K562 (cell line): ENCODE measurements around the gene TCAF1. TPM values are rescaled to one million over a fixed set of nuclear protein-coding genes. Genes with fewer than 3 reads are reported as not detected.
A peak's percentile ranks its signal among the peaks of the same experiment; 100 is the strongest.

ENCODE experiments used
- ARHGAP35 ChIP-seq: fragments of 450-650 bp; IDR thresholded peaks from 2 replicates; pipeline ENCODE4 v1.6.1; 2018; ENCODE audit not compliant: partially characterized antibody
- CBX3 ChIP-seq, 2 experiments: IDR thresholded peaks; 1 replicate in 1 of 2; 2 replicates in 1 of 2; pipeline ENCODE4 v1.6.1; 2012; ENCODE audit warnings: inconsistent platforms in 2 of 2, low read length in 2 of 2, borderline replicate concordance in 1 of 2, control low read depth in 1 of 2
- CC2D1A ChIP-seq: fragments of 450-650 bp; IDR thresholded peaks from 2 replicates; pipeline ENCODE4 v1.6.1; 2017; ENCODE audit warnings: mild to moderate bottlenecking
- DPF2 ChIP-seq: fragments of 450-650 bp; IDR thresholded peaks from 2 replicates; pipeline ENCODE4 v1.6.1; 2016
- FOXJ2 ChIP-seq: fragments of 200-800 bp; sonication (Bioruptor generic); IDR thresholded peaks from 2 replicates; pipeline ENCODE4 v1.6.1; 2016; ENCODE audit warnings: missing genetic modification characterization, missing compliant biosample characterization
- RBM14 ChIP-seq: fragments of 200-400 bp; formaldehyde crosslinking; IDR thresholded peaks from 2 replicates; pipeline ENCODE4 v1.6.1; 2018; ENCODE audit warnings: low read depth, mild to moderate bottlenecking, low read length, moderate library complexity, borderline replicate concordance; ENCODE audit not compliant: insufficient read depth
- RBM34 ChIP-seq: fragments of 200-400 bp; formaldehyde crosslinking; IDR thresholded peaks from 2 replicates; pipeline ENCODE4 v1.6.1; 2018; ENCODE audit warnings: low read length, borderline replicate concordance; ENCODE audit not compliant: insufficient read depth
- RCOR1 ChIP-seq, 2 experiments: IDR thresholded peaks; 2 replicates each; pipeline ENCODE4 v1.6.1; 2012; ENCODE audit warnings: low read depth in 2 of 2, low read length in 2 of 2, borderline replicate concordance in 1 of 2, improper control_type of control experiment in 1 of 2
- RUNX1 ChIP-seq: sonication (generic); IDR thresholded peaks from 2 replicates; pipeline ENCODE4 v1.6.1; 2016; ENCODE audit warnings: antibody characterized with exemption, low read depth
- STAT5B ChIP-seq: fragments of 250-450 bp; sonication (Bioruptor Pico); IDR thresholded peaks from 2 replicates; pipeline ENCODE4 v1.8.0; 2021; ENCODE audit warnings: mild to moderate bottlenecking, inconsistent platforms
- TAL1 ChIP-seq: fragments of 450-650 bp; IDR thresholded peaks from 2 replicates; pipeline ENCODE4 v1.6.1; 2016; ENCODE audit warnings: mild to moderate bottlenecking
- ZFX ChIP-seq: sonication (generic); formaldehyde crosslinking; IDR thresholded peaks from 2 replicates; pipeline ENCODE4 v1.8.0; 2022; ENCODE audit warnings: mild to moderate bottlenecking, missing genetic modification reagents, moderate library complexity
- ZNF444 ChIP-seq: fragments of 250-450 bp; sonication (Bioruptor Pico); IDR thresholded peaks from 2 replicates; pipeline ENCODE4 v1.4.0; 2020; ENCODE audit warnings: mild to moderate bottlenecking, moderate library complexity
- polyA plus RNA-seq, 8 experiments: library from polyadenylated mRNA; depleted of rRNA in 4 of 8; stranded (reverse) in 5 of 8; unstranded in 3 of 8; fragments of >200 nt; fragmentation: Nextera tagmentation in 2 of 8; fragmentation: Illumina TruSeq in 1 of 8; extraction: Ambion mirVana in 2 of 8; extraction: Trizol in 1 of 8; gene quantifications; 2 replicates each; pipeline versions ENCODE4 v1.2.1 to v1.2.3, GENCODE V29; 2011 to 2014; ENCODE audit warnings: inconsistent platforms in 1 of 8, missing spikeins in 1 of 8
- total RNA-seq, 7 experiments: library from RNA; depleted of rRNA in 6 of 7; stranded (reverse); fragments of >200 nt in 6 of 7; fragmentation: Illumina TruSeq in 2 of 7; extraction: Trizol in 2 of 7; gene quantifications; 2 replicates each; pipeline versions ENCODE4 v1.2.1 to v1.2.3, GENCODE V29; 2011 to 2021; ENCODE audit warnings: low replicate concordance in 1 of 7
- TF ChIP-seq, protein P1 (sequence below), 2 experiments: fragments of 450-650 bp; conservative IDR thresholded peaks; 2 replicates each; pipeline ENCODE4 v1.6.1; 2017; ENCODE audit warnings: mild to moderate bottlenecking in 2 of 2, moderate library complexity in 2 of 2
- TF ChIP-seq, protein P2 (sequence below): fragments of 450-650 bp; formaldehyde crosslinking; IDR thresholded peaks from 2 replicates; pipeline ENCODE4 v1.4.0; 2022; ENCODE audit warnings: mild to moderate bottlenecking, moderate library complexity
- TF ChIP-seq, protein P3 (sequence below): fragments of 450-650 bp; IDR thresholded peaks from 2 replicates; pipeline ENCODE4 v1.7.1; 2018; ENCODE audit warnings: mild to moderate bottlenecking, low read depth; ENCODE audit not compliant: partially characterized antibody
- TF ChIP-seq, protein P4 (sequence below): fragments of 450-650 bp; formaldehyde crosslinking; IDR thresholded peaks from 2 replicates; pipeline ENCODE4 v1.4.0; 2020; ENCODE audit warnings: mild to moderate bottlenecking, moderate library complexity
- TF ChIP-seq, protein P5 (sequence below), 2 experiments: fragments of 450-650 bp in 1 of 2; sonication (generic) in 1 of 2; formaldehyde crosslinking; conservative IDR thresholded peaks; 2 replicates each; pipeline versions ENCODE4 v1.4.0 to v1.8.1; 2020 to 2022; ENCODE audit warnings: mild to moderate bottlenecking in 1 of 2, missing genetic modification reagents in 1 of 2

TCAF1 gene
- total and polyA plus RNA-seq, 9 of the 15 experiments (the other 6 are each of a cell fraction or from before 2014, with no cell fraction given) = 6.2 to 52.2 (median 24.4) TPM

DNA sequence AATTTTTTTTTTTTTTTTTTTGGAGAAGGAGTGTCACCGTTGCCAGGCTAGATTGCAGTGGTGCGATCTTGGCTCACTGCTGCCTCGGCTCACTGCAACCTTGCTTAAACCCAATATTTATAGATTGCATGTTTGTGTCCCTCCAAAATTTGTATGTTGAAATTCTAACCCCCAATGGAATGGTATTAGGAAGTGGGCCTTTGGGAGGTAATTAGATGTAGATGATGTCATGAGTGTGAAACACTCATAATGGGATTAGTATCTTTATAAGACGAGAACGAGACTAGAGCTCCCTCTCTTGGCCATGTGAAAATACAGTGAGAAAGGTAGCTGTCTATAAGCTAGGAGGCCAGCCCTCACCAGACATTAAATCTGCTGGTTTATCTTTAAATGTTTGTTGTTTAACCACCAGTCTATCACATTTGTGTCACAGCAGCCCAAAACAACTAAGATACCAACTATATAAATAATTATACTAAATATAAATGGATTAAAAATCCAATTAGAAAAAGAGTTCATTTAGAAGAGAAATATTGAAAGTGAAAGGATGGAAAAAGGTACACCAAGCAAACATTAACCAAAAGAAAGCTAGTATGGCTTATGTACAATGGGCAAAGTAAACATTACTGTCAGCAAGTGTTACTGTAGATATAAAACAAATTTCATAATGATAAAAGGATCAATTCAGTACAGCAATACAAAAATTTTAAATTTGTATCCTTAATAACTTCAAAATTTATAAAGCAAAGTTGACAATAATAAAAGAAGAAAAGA is 9.3 kb downstream of the TCAF1 start (continued):
- TF ChIP-seq, protein P1, sequence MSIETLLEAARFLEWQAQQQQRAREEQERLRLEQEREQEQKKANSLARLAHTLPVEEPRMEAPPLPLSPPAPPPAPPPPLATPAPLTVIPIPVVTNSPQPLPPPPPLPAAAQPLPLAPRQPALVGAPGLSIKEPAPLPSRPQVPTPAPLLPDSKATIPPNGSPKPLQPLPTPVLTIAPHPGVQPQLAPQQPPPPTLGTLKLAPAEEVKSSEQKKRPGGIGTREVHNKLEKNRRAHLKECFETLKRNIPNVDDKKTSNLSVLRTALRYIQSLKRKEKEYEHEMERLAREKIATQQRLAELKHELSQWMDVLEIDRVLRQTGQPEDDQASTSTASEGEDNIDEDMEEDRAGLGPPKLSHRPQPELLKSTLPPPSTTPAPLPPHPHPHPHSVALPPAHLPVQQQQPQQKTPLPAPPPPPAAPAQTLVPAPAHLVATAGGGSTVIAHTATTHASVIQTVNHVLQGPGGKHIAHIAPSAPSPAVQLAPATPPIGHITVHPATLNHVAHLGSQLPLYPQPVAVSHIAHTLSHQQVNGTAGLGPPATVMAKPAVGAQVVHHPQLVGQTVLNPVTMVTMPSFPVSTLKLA (conservative IDR thresholded peaks at IDR 0.05) = 0 out of 4 replicates have a peak, but pooled peaks of 1 of the 2 experiments have one; percentile 7
- TF ChIP-seq RUNX1 (no peak), ARHGAP35 (no peak), CBX3 (IDR thresholded peaks at IDR 0.05; ENCODE audit: borderline replicate concordance in 1 of 2, low read length in 2 of 2) (peak in 1 of 2 experiments; percentile 51; a peak in 1 of 3 replicates), RCOR1 (IDR thresholded peaks at IDR 0.05; ENCODE audit: borderline replicate concordance in 1 of 2, low read depth in 2 of 2, low read length in 2 of 2) (peak in 1 of 2 experiments; percentile 23; a peak in 1 of 4 replicates), STAT5B (no peak), RBM14 (no peak), RBM34 (no peak), ZFX (no peak; the same call in 1 of the 2 replicates), FOXJ2 (tag) (no peak), CC2D1A (peak; percentile 64; the same call in 1 of the 2 replicates), TAL1 (no peak; the same call in 1 of the 2 replicates), ZNF444 (CRISPR knock-in tag) (no peak), DPF2 (peak; percentile 70)
- TF ChIP-seq, protein P2, sequence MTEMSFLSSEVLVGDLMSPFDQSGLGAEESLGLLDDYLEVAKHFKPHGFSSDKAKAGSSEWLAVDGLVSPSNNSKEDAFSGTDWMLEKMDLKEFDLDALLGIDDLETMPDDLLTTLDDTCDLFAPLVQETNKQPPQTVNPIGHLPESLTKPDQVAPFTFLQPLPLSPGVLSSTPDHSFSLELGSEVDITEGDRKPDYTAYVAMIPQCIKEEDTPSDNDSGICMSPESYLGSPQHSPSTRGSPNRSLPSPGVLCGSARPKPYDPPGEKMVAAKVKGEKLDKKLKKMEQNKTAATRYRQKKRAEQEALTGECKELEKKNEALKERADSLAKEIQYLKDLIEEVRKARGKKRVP (CRISPR knock-in tag) = no peak
- TF ChIP-seq, protein P3, sequence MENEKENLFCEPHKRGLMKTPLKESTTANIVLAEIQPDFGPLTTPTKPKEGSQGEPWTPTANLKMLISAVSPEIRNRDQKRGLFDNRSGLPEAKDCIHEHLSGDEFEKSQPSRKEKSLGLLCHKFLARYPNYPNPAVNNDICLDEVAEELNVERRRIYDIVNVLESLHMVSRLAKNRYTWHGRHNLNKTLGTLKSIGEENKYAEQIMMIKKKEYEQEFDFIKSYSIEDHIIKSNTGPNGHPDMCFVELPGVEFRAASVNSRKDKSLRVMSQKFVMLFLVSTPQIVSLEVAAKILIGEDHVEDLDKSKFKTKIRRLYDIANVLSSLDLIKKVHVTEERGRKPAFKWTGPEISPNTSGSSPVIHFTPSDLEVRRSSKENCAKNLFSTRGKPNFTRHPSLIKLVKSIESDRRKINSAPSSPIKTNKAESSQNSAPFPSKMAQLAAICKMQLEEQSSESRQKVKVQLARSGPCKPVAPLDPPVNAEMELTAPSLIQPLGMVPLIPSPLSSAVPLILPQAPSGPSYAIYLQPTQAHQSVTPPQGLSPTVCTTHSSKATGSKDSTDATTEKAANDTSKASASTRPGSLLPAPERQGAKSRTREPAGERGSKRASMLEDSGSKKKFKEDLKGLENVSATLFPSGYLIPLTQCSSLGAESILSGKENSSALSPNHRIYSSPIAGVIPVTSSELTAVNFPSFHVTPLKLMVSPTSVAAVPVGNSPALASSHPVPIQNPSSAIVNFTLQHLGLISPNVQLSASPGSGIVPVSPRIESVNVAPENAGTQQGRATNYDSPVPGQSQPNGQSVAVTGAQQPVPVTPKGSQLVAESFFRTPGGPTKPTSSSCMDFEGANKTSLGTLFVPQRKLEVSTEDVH = peak; percentile 25
- TF ChIP-seq, protein P4, sequence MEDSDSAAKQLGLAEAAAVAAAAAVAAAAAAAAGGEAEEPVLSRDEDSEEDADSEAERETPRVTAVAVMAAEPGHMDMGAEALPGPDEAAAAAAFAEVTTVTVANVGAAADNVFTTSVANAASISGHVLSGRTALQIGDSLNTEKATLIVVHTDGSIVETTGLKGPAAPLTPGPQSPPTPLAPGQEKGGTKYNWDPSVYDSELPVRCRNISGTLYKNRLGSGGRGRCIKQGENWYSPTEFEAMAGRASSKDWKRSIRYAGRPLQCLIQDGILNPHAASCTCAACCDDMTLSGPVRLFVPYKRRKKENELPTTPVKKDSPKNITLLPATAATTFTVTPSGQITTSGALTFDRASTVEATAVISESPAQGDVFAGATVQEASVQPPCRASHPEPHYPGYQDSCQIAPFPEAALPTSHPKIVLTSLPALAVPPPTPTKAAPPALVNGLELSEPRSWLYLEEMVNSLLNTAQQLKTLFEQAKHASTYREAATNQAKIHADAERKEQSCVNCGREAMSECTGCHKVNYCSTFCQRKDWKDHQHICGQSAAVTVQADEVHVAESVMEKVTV = peak; percentile 58
- TF ChIP-seq, protein P5, sequence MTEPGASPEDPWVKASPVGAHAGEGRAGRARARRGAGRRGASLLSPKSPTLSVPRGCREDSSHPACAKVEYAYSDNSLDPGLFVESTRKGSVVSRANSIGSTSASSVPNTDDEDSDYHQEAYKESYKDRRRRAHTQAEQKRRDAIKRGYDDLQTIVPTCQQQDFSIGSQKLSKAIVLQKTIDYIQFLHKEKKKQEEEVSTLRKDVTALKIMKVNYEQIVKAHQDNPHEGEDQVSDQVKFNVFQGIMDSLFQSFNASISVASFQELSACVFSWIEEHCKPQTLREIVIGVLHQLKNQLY (CRISPR knock-in tag; conservative IDR thresholded peaks at IDR 0.05) = no peak
